ENCODE measurements around the gene FAM53A.

The FAM53A gene

DNA sequence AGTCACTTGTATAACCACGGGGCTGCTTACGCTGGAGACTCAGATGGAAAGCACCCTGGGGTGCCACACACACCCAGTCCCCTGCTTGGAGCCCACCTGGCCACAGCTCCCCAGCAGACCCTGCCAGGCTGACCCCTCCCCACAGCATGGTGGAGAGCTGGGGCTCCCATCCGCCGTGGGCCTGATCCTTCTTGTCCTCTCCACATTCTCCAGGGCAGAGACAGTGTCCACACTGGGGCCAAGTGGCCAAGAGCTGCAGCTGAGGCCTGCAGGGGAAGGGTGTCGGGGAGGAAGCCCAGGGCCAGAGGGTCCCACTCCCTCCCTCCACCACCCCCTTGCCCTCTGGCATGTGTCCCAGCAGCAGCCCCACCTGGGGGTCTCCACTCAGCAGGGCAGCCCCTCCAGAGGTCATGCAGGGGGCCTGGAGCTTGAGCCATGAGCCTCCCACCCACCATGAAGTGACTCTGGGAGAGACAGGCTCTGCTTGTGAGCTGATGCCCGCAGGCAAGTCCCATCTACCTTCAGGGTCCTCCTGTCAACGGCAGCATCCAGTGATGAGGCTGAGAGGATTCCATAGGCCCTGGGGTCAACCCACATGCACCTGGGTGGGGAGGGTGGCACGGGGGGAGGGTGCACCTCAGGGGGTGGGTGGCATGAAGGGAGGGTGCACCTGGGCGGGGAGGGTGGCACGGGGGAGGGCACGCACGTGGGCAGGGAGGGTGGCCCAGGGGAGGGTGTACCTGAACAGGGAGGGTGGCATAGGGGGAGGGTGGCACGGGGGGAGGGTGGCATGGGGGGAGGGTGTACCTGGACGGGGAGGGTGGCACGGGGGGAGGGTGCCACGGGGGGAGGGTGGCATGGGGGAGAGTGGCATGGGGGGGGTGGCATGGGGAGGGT, 56.4 kb downstream of the FAM53A start:
- in situ Hi-C loops (cut with MboI; ENCODE audit: low sequenced_read_pairs): loop anchor here (25.0 kb wide), 2 partner anchors 265 to 490 kb away; no protein-coding TSS in a partner anchor
- H3K4me1 ChIP-seq: no peaks in the 10 kb centered on the region
- no peaks in the 10 kb centered on the region for H3K9me3 ChIP-seq
- no peak overlapping the region for H3K4me3 ChIP-seq
- no peaks in the 10 kb centered on the region for H3K36me3 ChIP-seq (replicated peaks)
- no peaks in the 10 kb centered on the region for H3K27me3 ChIP-seq (ENCODE audit: low read depth)
- DNase-seq (ENCODE audit: low spot score in 2 of 2): no peak

DNA sequence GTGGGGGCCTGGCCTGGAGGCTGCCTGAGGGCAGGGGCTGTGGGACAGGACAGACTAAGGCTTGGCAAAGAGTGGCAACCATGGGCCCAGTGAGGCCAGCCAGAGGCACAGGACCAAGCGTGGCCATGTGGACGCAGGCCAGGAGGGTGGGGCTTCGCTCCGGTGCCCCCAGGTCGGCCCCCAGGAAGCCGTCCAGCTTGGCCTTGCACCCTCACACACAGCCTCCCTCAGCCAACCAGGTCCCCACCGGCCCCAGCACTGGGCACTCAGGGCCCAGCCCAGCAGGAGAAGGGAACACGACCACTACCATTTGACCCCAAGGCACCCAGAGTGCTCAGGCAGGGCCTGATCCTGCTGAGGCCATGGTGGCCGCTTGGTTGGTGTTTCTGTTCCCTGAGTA, 57.2 kb downstream of the FAM53A start:
- no peaks in the 10 kb centered on the region for H3K36me3 ChIP-seq (replicated peaks)
- no peak overlapping the region for H3K4me3 ChIP-seq
- H3K9me3 ChIP-seq: no peaks in the 10 kb centered on the region
- DNase-seq (ENCODE audit: low spot score in 2 of 2): no peak
- no peaks in the 10 kb centered on the region for H3K4me1 ChIP-seq
- H3K27me3 ChIP-seq (ENCODE audit: low read depth): no peaks in the 10 kb centered on the region
- in situ Hi-C loops (cut with MboI; ENCODE audit: low sequenced_read_pairs): loop anchor here (25.0 kb wide), 2 partner anchors 265 to 490 kb away; no protein-coding TSS in a partner anchor

DNA sequence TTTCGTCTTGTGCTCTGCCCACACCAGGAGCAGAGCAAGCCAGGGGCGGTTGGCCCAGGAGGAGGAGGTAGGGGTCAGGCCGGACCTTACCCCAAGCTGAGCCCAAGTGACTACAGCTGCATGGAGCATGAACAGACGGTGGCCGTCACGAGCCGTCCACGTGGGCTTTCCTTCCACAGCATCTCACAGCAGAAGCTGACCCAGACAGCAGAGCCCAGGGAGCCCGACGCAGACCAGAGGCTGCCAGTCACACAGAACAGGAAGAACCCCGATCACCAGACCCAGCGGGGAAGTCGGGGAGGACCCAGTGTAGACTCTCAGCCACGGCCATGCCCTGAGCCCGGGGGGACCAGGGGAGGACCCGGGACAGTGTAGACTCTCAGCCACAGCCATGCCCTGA, 58.0 kb downstream of the FAM53A start:
- in situ Hi-C loops (cut with MboI; ENCODE audit: low sequenced_read_pairs): loop anchor here (25.0 kb wide), 2 partner anchors 264 to 489 kb away; no protein-coding TSS in a partner anchor
- H3K36me3 ChIP-seq (replicated peaks): no peaks in the 10 kb centered on the region
- DNase-seq (ENCODE audit: low spot score in 2 of 2): no peak

DNA sequence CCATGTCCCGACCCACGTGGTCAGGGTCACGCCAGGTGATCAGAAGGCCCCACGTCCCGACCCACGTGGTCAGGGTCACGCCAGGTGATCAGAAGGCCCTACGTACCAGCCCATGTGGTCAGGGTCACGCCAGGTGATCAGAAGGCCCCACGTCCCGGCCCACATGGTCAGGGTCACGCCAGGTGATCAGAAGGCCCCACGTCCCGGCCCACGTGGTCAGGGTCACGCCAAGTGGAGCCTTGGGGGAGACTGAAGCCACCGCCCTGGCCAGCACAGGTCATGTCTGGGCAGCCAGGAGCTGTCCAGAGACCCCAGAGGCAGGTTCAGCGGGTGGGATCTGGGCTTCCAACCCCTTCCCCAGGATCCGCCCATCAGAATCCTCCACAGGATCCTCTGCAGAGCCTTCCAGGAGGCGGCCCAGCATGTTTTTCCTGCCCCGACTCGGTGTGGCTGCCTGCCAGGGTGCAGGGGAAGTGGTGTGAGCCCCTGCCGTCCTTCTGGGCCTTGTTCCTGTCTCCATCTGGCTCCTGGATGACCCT, 58.4 kb downstream of the FAM53A start:
- Histone ChIP-seq H3K27me3 (ENCODE audit: low read depth) (no peaks in the 10 kb centered on the region), H3K36me3 (replicated peaks) (no peaks in the 10 kb centered on the region), H3K4me3 (no peak overlapping the region), H3K9me3 (no peaks in the 10 kb centered on the region), H3K4me1 (no peaks in the 10 kb centered on the region)
- in situ Hi-C loops (cut with MboI; ENCODE audit: low sequenced_read_pairs): loop anchor here (25.0 kb wide), 2 partner anchors 263 to 488 kb away; no protein-coding TSS in a partner anchor
- no peak for DNase-seq (ENCODE audit: low spot score in 2 of 2)

More for the DNA sequence above, 58.0 kb downstream of the FAM53A start:
- Histone ChIP-seq H3K9me3 (no peaks in the 10 kb centered on the region), H3K27me3 (ENCODE audit: low read depth) (no peaks in the 10 kb centered on the region), H3K4me1 (no peaks in the 10 kb centered on the region), H3K4me3 (no peak overlapping the region)

DNA sequence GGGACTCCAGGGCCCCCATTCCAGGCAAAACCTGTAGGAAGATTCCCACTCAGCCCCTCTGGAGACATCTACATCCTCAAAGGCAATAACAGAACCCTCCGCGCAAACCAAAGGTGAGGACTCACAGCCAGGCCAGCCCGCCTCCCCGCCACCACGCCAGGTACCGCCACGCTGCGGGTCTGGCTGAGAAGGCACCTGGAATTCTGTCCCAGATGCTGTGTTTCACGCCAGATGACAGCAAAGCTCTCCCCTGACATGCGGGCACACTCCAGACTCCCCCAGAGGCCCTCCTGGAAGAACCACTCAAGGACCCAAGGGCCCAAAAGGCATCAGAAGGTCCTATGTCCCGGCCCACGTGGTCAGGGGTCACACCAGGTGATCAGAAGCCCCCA, 59.6 kb downstream of the FAM53A start:
- Histone ChIP-seq H3K9me3 (no peaks in the 10 kb centered on the region), H3K4me3 (no peak overlapping the region), H3K4me1 (no peaks in the 10 kb centered on the region), H3K27me3 (ENCODE audit: low read depth) (no peaks in the 10 kb centered on the region), H3K36me3 (replicated peaks) (no peaks in the 10 kb centered on the region)
- in situ Hi-C loops (cut with MboI; ENCODE audit: low sequenced_read_pairs): no loop called here
- no peak for DNase-seq (ENCODE audit: low spot score in 2 of 2)

DNA sequence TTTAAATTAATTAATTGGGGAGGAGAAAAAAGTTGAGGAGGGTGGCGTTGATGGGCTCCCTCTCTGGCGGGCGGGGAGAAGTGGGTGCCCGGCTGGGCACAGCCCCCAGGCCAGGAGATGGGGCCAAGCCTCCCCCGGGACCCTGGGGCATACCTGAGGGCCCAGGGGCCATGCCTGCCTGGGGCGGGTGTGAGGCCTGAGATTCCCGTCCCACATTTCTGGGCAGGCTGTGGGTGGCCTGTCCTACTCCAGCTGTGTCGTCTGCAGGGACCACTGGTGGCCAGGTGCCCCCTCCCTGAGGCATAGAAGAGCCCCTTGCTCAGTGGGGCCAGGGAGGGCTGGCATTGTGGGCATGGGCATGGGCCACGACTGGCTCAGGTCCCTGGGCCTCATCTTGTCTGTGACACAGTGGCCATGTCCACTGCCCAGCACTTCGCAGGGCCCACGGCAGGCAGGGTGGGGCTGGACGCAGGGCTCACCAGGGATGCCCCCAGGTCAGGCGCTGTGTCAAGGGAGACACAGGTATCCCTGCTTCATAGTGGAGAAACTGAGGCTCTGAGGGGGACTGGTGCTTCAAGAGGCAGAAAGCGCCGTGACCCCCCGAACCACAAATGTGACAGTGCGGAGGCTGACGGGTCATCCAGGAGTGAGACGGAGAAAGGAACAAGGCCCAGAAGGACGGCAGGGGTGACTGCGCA, 60.1 kb downstream of the FAM53A start:
- H3K36me3 ChIP-seq (replicated peaks): no peaks in the 10 kb centered on the region
- no peaks in the 10 kb centered on the region for H3K9me3 ChIP-seq
- H3K27me3 ChIP-seq (ENCODE audit: low read depth): no peaks in the 10 kb centered on the region
- H3K4me3 ChIP-seq: no peak overlapping the region
- H3K4me1 ChIP-seq: no peaks in the 10 kb centered on the region
- in situ Hi-C loops (cut with MboI; ENCODE audit: low sequenced_read_pairs): no loop called here
- no peak for DNase-seq (ENCODE audit: low spot score in 2 of 2)

DNA sequence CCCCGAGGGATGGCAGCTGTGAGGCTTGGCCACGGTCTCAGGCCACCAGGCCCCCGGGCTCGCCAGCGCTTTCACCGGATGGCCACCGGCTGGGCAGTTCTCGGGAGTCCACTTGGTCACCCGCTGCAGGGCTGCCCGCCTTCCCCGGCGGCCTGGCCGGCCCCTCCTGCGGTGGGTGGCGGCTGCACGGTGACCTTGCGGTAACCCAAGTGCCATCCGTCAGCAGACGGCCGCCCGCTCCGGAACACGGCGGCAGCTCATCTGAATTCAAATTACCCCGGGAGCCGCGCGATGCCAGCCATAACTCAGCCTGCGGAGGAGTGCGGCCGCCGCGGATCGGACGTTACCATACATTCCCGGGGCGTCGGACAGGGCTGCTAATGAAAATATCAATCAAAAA, 60.7 kb downstream of the FAM53A start:
- Histone ChIP-seq H3K36me3 (replicated peaks) (no peaks in the 10 kb centered on the region), H3K4me3 (no peak overlapping the region), H3K4me1 (no peaks in the 10 kb centered on the region), H3K27me3 (ENCODE audit: low read depth) (no peaks in the 10 kb centered on the region), H3K9me3 (no peaks in the 10 kb centered on the region)
- no peak for DNase-seq (ENCODE audit: low spot score in 2 of 2)
- in situ Hi-C loops (cut with MboI; ENCODE audit: low sequenced_read_pairs): no loop called here

DNA sequence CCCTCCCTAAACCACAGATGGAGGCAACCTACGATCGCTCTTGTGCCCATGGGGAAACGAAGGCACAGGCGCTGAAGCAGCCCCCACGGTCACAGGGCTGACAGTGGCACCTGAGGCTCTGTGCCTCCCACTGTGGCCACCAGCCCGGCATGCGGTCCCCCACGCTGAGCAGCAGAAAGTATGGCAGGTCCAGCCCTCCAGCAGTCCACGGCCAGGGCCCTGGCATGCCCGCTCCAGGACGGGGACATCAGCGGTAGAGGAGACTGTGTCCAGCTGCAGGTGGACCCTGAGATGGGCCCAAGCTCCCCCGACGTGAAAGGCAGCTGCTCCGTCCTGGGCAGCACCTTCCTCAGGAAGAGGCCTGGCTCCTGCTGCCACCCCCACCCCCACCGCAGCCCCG, 61.2 kb downstream of the FAM53A start:
- no peaks in the 10 kb centered on the region for H3K9me3 ChIP-seq
- no peak overlapping the region for H3K4me3 ChIP-seq
- H3K4me1 ChIP-seq: no peaks in the 10 kb centered on the region
- no peaks in the 10 kb centered on the region for H3K36me3 ChIP-seq (replicated peaks)
- in situ Hi-C loops (cut with MboI; ENCODE audit: low sequenced_read_pairs): no loop called here
- no peak for DNase-seq (ENCODE audit: low spot score in 2 of 2)
- H3K27me3 ChIP-seq (ENCODE audit: low read depth): no peaks in the 10 kb centered on the region

DNA sequence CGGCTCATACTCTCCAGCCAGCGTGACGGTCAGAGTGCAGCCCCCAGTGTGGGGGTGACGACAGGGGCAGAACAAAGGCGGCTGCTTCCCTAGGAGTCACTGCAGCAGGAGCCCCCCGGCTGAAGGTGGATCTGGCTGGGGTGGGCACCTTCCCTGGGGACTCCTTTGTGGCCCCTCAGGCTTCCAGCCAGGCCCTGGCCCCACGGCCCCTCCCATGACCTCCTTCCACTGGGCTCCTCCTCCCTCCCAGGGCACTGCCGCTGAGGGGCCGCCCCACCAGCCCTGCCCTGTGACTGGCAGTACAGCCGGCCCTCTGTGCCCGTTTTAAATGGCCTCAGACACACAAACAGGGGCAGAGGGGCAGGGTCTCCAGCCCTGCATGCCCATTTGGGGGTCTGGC, 61.9 kb downstream of the FAM53A start:
- Histone ChIP-seq H3K9me3 (no peaks in the 10 kb centered on the region), H3K36me3 (replicated peaks) (no peaks in the 10 kb centered on the region), H3K27me3 (ENCODE audit: low read depth) (no peaks in the 10 kb centered on the region), H3K4me1 (no peaks in the 10 kb centered on the region), H3K4me3 (no peak overlapping the region)
- in situ Hi-C loops (cut with MboI; ENCODE audit: low sequenced_read_pairs): no loop called here
- no peak for DNase-seq (ENCODE audit: low spot score in 2 of 2)

DNA sequence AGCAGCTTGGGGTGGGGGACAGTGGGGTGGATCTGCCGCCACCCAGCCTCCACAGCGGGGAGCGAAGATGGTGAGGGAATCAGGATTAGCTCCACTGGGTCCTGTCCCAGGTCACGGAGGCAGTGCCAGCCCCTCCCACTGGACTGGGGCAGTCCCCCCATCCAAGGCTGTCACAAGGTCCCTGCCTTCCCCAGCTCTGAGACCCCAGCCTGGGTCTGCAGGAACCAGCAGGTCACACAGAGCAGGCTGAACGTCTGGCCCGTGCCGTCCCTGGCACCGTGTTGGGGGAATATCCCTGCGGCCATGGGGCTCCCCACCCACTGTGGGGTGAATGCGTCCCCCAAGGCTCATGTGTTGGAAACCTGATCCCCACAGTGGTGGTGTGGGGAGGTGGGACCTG, 62.6 kb downstream of the FAM53A start:
- in situ Hi-C loops (cut with MboI; ENCODE audit: low sequenced_read_pairs): no loop called here
- H3K4me3 ChIP-seq: no peak overlapping the region

DNA sequence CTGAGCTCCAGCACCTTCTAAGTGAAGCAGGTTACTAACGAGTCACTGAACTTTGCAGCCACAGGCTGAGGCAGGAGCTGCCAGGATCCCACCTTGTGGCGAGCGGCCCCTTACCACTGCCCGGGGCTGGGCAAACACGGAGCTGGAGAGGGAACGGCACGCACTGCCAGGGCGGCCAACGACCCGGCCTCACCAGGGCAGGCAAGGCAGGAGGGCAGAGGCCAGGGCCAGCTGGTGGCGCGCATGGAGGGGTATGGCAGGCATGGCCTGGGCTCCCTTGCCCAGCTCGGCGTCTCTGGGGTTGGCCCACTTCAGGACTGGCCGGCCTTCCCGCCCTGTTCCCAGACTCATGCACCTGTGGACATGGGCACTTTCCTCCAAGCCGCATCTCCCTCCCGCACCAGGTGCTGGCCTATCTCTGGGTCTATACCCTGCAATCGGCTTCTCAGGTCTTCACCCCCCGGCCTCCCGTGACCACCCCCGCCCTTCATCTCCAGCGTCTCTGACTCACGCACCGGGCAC, 64.9 kb downstream of the FAM53A start:
- DNase-seq (ENCODE audit: low spot score in 2 of 2): no peak
- Histone ChIP-seq H3K4me1 (no peaks in the 10 kb centered on the region), H3K9me3 (no peaks in the 10 kb centered on the region), H3K27me3 (ENCODE audit: low read depth) (no peaks in the 10 kb centered on the region), H3K4me3 (no peak overlapping the region), H3K36me3 (replicated peaks) (no peaks in the 10 kb centered on the region)
- in situ Hi-C loops (cut with MboI; ENCODE audit: low sequenced_read_pairs): no loop called here

More for the DNA sequence above, 62.6 kb downstream of the FAM53A start:
- H3K36me3 ChIP-seq (replicated peaks): no peaks in the 10 kb centered on the region
- H3K4me1 ChIP-seq: no peaks in the 10 kb centered on the region
- H3K27me3 ChIP-seq (ENCODE audit: low read depth): no peaks in the 10 kb centered on the region
- DNase-seq (ENCODE audit: low spot score in 2 of 2): no peak
- no peaks in the 10 kb centered on the region for H3K9me3 ChIP-seq

DNA sequence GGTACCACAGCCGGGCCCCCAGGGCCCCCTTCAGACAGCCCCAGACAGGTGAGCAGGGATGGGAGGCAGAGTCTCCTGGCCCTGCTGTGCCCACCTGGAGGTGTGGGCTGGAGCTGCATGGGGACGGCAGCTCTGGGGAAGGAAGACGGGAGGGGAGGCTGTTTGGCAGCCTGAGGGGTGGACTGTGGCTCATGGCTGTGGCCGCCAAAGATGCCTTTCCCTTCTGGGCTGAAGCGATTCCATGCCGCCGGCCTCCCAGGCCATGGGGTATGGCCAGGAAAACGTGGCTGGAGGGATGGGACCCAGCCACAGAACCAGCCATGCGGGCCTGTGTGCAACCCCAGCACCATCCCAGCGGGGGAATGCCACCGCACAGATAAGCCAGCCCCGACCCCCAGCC, 65.7 kb downstream of the FAM53A start:
- H3K36me3 ChIP-seq (replicated peaks): no peaks in the 10 kb centered on the region
- no peaks in the 10 kb centered on the region for H3K9me3 ChIP-seq
- no peaks in the 10 kb centered on the region for H3K27me3 ChIP-seq (ENCODE audit: low read depth)
- DNase-seq (ENCODE audit: low spot score in 2 of 2): no peak
- no peaks in the 10 kb centered on the region for H3K4me1 ChIP-seq
- in situ Hi-C loops (cut with MboI; ENCODE audit: low sequenced_read_pairs): no loop called here
- H3K4me3 ChIP-seq: no peak overlapping the region

DNA sequence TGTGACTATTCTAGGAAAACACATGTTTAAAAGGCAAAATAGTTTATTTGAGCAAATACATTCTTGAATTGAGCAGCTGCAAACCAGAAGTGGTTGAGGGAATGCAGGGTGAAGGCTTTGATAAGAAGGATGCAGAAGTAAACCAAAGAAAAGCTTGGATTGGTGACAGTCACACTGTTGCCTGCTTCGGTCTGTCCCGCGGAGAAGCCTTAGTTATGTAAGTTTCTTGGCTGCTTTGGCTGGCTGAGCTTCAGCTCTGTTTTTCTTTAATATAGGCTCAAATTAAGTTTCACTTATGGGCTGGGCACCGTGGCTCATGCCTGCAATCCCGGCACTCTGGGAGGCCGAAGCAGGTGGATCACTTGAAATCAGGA, 67.6 kb downstream of the FAM53A start:
- Histone ChIP-seq H3K36me3 (replicated peaks) (no peaks in the 10 kb centered on the region), H3K4me3 (no peak overlapping the region), H3K27me3 (ENCODE audit: low read depth) (no peaks in the 10 kb centered on the region), H3K4me1 (no peaks in the 10 kb centered on the region), H3K9me3 (no peaks in the 10 kb centered on the region)
- in situ Hi-C loops (cut with MboI; ENCODE audit: low sequenced_read_pairs): no loop called here
- no peak for DNase-seq (ENCODE audit: low spot score in 2 of 2)
